Measurements from ENCODE around the gene PKDCC.

Gene PKDCC

GRCh38 chr2:42047488-42048298 is at the start of gene PKDCC:
Gene PKDCC, plus strand, starts transcription at chr2:42048021. Its CDS starts 179 bp downstream, at chr2:42048200.
- DNase-seq = no peak

- DNase-seq = no peak
Observed at GRCh38 chr2:41998186-41999127, 49.4 kb upstream of the PKDCC start.

GRCh38 chr2:41999128-41999480 is 48.7 kb upstream of the PKDCC start:
- DNase-seq = no peak

- DNase-seq = no peak
Observed at GRCh38 chr2:41999592-42000281, 48.1 kb upstream of the PKDCC start.

GRCh38 chr2:42001711-42002201 is 46.1 kb upstream of the PKDCC start:
- DNase-seq = no peak

GRCh38 chr2:42007551-42007950 is 40.3 kb upstream of the PKDCC start:
- DNase-seq = no peak

GRCh38 chr2:42008241-42008921 is 39.4 kb upstream of the PKDCC start:
- DNase-seq = no peak

GRCh38 chr2:42009657-42010580 is 37.9 kb upstream of the PKDCC start:
- no peak for DNase-seq

- DNase-seq = no peak
Observed at GRCh38 chr2:42010743-42011298, 37.0 kb upstream of the PKDCC start.

GRCh38 chr2:42012137-42012536 is 35.7 kb upstream of the PKDCC start:
- no peak for DNase-seq

- no peak for DNase-seq
Observed at GRCh38 chr2:42012651-42013050, 35.2 kb upstream of the PKDCC start.

GRCh38 chr2:42013409-42013808 is 34.4 kb upstream of the PKDCC start:
- DNase-seq = no peak

- DNase-seq = no peak
Observed at GRCh38 chr2:42021464-42021863, 26.4 kb upstream of the PKDCC start.

GRCh38 chr2:42025151-42025582 is 22.7 kb upstream of the PKDCC start:
- no peak for DNase-seq

GRCh38 chr2:42026272-42026671 is 21.5 kb upstream of the PKDCC start:
- DNase-seq = no peak

GRCh38 chr2:42028571-42029148 is 19.2 kb upstream of the PKDCC start:
- no peak for DNase-seq

- DNase-seq = no peak
Observed at GRCh38 chr2:42029171-42029570, 18.6 kb upstream of the PKDCC start.

- DNase-seq = no peak
Observed at GRCh38 chr2:42029639-42030199, 18.1 kb upstream of the PKDCC start.

GRCh38 chr2:42030200-42030759 is 17.5 kb upstream of the PKDCC start:
- no peak for DNase-seq

- no peak for DNase-seq
Observed at GRCh38 chr2:42030829-42031228, 17.0 kb upstream of the PKDCC start.

All from cerebellar nuclear complex (tissue), 1 donor.